ENCODE results near the gene FLG2. TPM values are rescaled to one million over a fixed set of nuclear protein-coding genes. Genes with fewer than 3 reads are reported as not detected.

The FLG2 gene
- polyA plus RNA-seq, 1 donor from 2014 or later: not detected

GRCh38 chr1:152348447-152348846 is 11.4 kb downstream of the FLG2 start:
- H3F3A ChIP-seq (ENCODE audit: insufficient read depth, low read length, poor library complexity, severe bottlenecking): no peaks in the 10 kb centered on the region
- H3K4me3 ChIP-seq (ENCODE audit: low read length): no peak overlapping the region
- H3K9me2 ChIP-seq (ENCODE audit: insufficient read depth, low read length): no peaks in the 10 kb centered on the region
- H3K9me3 ChIP-seq (ENCODE audit: low read length): peaks cover 2% of the 10 kb centered on the region
- H4K20me1 ChIP-seq (ENCODE audit: insufficient read depth): no peaks in the 10 kb centered on the region
- H3K27ac ChIP-seq (ENCODE audit: low read length): no peak overlapping the region
- no peaks in the 10 kb centered on the region for H3K27me3 ChIP-seq (ENCODE audit: insufficient read depth, low read depth, low read length)
- H3K79me2 ChIP-seq (replicated peaks; ENCODE audit: insufficient read depth, low read length): no peaks in the 10 kb centered on the region
- H3K36me3 ChIP-seq (ENCODE audit: insufficient read depth, low read length): no peaks in the 10 kb centered on the region
- no peak overlapping the region for H3K4me2 ChIP-seq (ENCODE audit: low read length)
- TF ChIP-seq REST (IDR thresholded peaks at IDR 0.05; ENCODE audit: borderline replicate concordance) (no peak), EP300 (conservative IDR thresholded peaks at IDR 0.05; ENCODE audit: poor library complexity, severe bottlenecking) (no peak), EZH2 (IDR thresholded peaks at IDR 0.05; ENCODE audit: borderline replicate concordance, insufficient read depth, low read length, poor library complexity, severe bottlenecking) (no peak), RAD21 (conservative IDR thresholded peaks at IDR 0.05) (no peak), MXI1 (conservative IDR thresholded peaks at IDR 0.05; ENCODE audit: poor library complexity, severe bottlenecking) (no peak), TAF1 (IDR thresholded peaks at IDR 0.05; ENCODE audit: low read depth) (no peak), SMC3 (conservative IDR thresholded peaks at IDR 0.05; ENCODE audit: poor library complexity) (no peak), POLR2AphosphoS5 (IDR thresholded peaks at IDR 0.05) (no peak)
- TF ChIP-seq, protein P1, sequence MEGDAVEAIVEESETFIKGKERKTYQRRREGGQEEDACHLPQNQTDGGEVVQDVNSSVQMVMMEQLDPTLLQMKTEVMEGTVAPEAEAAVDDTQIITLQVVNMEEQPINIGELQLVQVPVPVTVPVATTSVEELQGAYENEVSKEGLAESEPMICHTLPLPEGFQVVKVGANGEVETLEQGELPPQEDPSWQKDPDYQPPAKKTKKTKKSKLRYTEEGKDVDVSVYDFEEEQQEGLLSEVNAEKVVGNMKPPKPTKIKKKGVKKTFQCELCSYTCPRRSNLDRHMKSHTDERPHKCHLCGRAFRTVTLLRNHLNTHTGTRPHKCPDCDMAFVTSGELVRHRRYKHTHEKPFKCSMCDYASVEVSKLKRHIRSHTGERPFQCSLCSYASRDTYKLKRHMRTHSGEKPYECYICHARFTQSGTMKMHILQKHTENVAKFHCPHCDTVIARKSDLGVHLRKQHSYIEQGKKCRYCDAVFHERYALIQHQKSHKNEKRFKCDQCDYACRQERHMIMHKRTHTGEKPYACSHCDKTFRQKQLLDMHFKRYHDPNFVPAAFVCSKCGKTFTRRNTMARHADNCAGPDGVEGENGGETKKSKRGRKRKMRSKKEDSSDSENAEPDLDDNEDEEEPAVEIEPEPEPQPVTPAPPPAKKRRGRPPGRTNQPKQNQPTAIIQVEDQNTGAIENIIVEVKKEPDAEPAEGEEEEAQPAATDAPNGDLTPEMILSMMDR (IDR thresholded peaks at IDR 0.05; ENCODE audit: poor library complexity, severe bottlenecking): no peak
- H3K9ac ChIP-seq (ENCODE audit: low read length): no peak overlapping the region
- H2AFZ ChIP-seq (ENCODE audit: low read depth, low read length): no peak overlapping the region

GRCh38 chr1:152347116-152347728 is 12.6 kb downstream of the FLG2 start:
- Histone ChIP-seq H3K9me3 (ENCODE audit: low read length) (no peaks in the 10 kb centered on the region), H4K20me1 (ENCODE audit: insufficient read depth) (no peaks in the 10 kb centered on the region), H3F3A (ENCODE audit: insufficient read depth, low read length, poor library complexity, severe bottlenecking) (no peaks in the 10 kb centered on the region), H3K27ac (ENCODE audit: low read length) (no peak overlapping the region), H3K27me3 (ENCODE audit: insufficient read depth, low read depth, low read length) (no peaks in the 10 kb centered on the region), H3K9me2 (ENCODE audit: insufficient read depth, low read length) (no peaks in the 10 kb centered on the region), H3K79me2 (replicated peaks; ENCODE audit: insufficient read depth, low read length) (no peaks in the 10 kb centered on the region), H3K9ac (ENCODE audit: low read length) (no peak overlapping the region), H3K36me3 (ENCODE audit: insufficient read depth, low read length) (no peaks in the 10 kb centered on the region), H2AFZ (ENCODE audit: low read depth, low read length) (no peak overlapping the region), H3K4me2 (ENCODE audit: low read length) (no peak overlapping the region), H3K4me3 (ENCODE audit: low read length) (no peak overlapping the region)
- TF ChIP-seq, protein P1 (IDR thresholded peaks at IDR 0.05; ENCODE audit: poor library complexity, severe bottlenecking): peak; percentile 30
- no peak for TF ChIP-seq EZH2 (IDR thresholded peaks at IDR 0.05; ENCODE audit: borderline replicate concordance, insufficient read depth, low read length, poor library complexity, severe bottlenecking)
- TF ChIP-seq MXI1 (conservative IDR thresholded peaks at IDR 0.05; ENCODE audit: poor library complexity, severe bottlenecking): no peak
- no peak for TF ChIP-seq RAD21 (conservative IDR thresholded peaks at IDR 0.05)
- TF ChIP-seq SMC3 (conservative IDR thresholded peaks at IDR 0.05; ENCODE audit: poor library complexity): no peak
- no peak for TF ChIP-seq POLR2AphosphoS5 (IDR thresholded peaks at IDR 0.05)
- no peak for TF ChIP-seq EP300 (conservative IDR thresholded peaks at IDR 0.05; ENCODE audit: poor library complexity, severe bottlenecking)
- no peak for TF ChIP-seq REST (IDR thresholded peaks at IDR 0.05; ENCODE audit: borderline replicate concordance)
- TF ChIP-seq TAF1 (IDR thresholded peaks at IDR 0.05; ENCODE audit: low read depth): no peak

Measured in neural cell (in vitro differentiated cells).